CD4-positive, alpha-beta T cell treated with Interleukin-15 for 1 hour (primary cell): ENCODE measurements around the gene RILPL1.
"Not testable (repeated sequence)": the region's sequence is repeated elsewhere in the genome, so short reads cannot be mapped to it uniquely, and the experiment has no call there.

Experiments
- DNase-seq: peaks from one replicate; pipeline ENCODE4 v3.0.0-alpha.2; 2020

The RILPL1 gene

GRCh38 chr12:123533672-123534643 lies at the start of gene RILPL1:
Gene RILPL1 (minus strand): TSS chr12:123533719. CDS start chr12:123533482, 237 bp downstream.
- peak; percentile 23 for DNase-seq

DNA sequence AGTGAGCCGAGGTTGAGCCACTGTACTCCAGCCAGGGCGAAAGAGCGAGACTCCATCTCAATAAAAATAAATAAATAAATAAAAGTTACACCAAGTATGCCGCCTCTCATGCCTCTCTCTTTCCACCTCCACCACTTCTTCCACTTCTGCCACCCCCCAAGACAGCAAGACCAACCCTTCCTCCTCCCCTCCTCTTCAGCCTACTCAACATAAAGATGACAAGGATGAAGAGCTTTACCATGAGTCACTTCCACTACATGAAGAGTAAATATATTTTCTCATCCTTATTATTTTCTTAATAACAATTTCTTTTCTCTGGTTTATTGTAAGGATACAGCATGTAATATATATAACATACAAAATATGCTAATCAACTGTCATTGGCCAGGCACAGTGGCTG lies 47.3 kb upstream of the RILPL1 start:
- DNase-seq = no peak

DNA sequence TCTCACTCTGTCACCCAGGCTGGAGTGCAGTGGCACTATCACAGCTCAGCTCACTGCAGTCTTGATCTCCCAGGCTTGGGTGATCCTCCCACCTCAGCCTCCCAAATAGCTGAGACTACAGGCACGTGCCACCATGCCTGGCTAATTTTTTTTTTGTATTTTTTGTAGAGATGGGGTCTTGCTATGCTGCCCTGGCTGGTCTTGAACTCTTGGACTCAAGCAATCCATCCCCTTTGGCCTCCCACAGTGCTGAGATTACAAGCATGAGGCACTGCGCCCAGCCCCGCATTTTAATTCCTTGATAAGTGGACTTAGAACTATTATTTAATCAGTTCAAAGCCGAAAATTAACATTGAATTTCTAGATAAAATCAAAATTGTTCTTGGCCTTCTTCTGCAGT lies 45.3 kb upstream of the RILPL1 start:
- DNase-seq = not testable (repeated sequence)

- DNase-seq = no peak
Measured at GRCh38 chr12:123578243-123578642, 44.7 kb upstream of the RILPL1 start.

DNA sequence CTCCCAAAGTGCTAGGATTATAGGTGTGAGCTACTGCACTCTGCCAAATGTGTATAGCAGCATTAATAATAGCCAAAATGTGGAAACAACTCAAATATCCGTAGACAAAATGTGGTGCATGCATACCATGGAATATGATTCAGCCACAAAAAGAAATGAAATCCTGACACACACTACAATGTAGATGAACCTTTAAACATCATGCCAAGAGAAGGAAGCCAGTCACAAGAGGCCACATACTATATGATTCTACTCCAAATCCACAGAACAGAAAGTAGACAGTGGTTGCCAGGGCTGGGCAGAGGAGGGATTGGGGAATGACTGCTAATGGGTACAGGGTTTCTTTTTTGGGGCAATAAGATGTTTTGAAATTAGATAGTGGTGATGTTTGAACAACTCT lies 43.1 kb upstream of the RILPL1 start:
- no peak for DNase-seq

GRCh38 chr12:123573870-123574269 lies 40.4 kb upstream of the RILPL1 start:
- DNase-seq = no peak

DNA sequence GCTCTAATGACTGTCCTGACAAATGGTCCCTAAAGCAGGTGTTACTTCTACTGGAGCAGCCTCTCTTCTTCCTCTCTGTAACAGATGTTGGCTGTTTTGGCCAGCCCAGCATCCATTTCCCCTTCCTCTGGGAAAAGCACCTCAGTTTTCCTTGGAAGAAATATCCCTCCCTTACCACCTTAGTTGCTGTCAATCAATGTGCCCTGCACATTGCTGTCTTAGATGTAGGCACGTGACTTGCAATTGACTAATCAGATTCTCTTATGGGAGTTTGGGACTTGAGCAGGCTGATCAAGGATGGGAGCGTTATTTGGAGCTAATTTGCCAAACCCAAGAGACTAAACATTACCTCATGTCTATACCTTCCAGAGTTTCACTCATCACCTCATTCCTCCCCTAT lies 38.9 kb upstream of the RILPL1 start:
- no peak for DNase-seq

- no peak for DNase-seq
Measured at GRCh38 chr12:123571343-123571813, 37.9 kb upstream of the RILPL1 start.

GRCh38 chr12:123559468-123559867 lies 25.9 kb upstream of the RILPL1 start:
- DNase-seq = no peak

DNA sequence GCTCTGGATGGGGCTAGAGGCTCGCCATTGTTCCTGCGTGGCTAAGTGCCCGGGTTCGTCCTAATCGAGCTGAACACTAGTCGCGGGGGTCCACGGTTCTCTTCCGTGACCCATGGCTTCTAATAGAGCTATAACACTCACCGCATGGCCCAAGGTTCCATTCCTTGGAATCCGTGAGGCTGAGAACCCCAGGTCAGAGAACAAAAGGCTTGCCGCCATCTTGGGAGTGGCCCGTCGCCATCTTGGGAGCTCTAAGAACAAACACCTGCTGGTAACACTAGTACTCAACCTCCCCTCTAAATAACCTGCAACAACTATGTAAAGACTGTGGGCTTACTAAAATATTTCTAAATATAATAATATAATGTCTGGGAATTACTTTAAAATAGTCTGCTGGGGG lies 25.0 kb upstream of the RILPL1 start:
- not testable (repeated sequence) for DNase-seq

DNA sequence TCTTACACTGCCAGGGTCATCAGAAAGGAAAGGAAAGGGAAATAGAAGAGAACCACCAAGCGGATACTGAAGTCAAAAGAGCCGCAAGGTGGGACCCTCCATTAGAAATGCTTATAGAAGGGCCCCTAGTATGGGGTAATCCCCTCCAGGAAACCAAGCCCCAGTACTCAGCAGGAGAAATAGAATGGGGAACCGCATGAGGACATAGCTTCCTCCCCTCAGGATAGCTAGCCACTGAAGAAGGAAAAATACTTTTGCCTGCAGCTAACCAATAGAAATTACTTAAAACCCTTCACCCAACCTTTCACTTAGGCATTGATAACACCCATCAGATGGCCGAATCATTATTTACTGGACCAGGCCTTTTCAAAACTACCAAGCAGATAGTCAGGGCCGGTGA lies 21.3 kb upstream of the RILPL1 start:
- DNase-seq = not testable (repeated sequence)

- not testable (repeated sequence) for DNase-seq
Measured at GRCh38 chr12:123554136-123554535, 20.6 kb upstream of the RILPL1 start.

DNA sequence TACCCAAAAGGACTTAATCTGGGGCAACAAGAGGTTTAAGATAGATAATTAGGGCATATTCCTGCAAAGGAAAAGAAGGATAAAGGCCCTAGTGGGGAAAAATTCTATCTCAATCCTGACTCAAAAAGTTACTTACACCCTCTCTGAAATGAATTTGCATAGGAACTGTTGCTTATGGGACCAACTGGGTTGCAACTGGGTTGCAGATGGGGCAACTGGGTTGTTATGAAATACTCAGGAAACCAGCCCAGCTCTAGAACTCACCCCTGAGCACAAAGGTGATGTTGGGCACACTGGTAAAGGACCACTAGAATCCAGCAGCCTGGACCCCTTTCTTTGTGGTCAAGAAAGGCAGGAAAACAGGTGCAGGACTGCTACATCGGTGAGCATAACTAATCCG lies 17.2 kb upstream of the RILPL1 start:
- DNase-seq = no peak

DNA sequence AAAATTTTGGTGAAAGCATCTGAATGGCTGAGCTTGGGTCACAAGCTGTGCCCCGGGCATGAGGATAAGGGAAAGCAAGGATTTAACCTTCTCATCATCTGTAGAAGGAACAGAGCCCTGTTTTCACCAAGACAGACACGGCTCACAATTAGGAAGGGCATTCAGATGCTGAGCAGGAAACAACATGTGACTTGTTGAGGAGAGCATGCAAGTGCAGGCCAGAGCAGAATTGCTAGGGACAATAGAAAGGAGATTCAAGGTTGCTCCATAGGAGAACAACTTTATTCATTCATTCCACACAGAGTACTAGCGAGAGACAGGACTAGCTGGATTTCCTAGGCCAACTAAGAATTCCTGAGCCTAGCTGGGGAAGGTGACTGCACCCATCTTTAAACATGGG lies 14.6 kb upstream of the RILPL1 start:
- no peak for DNase-seq

DNA sequence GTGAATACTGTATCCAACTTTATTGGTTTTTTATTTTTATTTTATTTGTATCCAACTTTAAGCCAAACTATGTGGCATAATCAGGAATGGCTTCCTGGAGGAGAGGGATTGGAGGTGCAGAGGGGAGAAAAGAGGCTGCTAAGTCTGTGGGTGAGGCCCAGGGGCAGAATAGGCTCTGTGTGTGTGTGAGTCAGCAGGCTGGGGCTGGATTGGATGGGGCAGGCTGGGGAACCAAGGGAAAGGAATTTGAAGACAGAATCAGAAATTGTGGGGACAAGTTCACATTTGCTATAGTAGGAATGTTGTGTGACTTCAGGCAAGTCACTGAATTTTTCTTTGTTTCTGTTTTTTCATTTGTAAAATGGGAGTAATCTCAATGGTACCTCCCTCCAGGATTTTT lies 12.8 kb upstream of the RILPL1 start:
- DNase-seq = no peak

DNA sequence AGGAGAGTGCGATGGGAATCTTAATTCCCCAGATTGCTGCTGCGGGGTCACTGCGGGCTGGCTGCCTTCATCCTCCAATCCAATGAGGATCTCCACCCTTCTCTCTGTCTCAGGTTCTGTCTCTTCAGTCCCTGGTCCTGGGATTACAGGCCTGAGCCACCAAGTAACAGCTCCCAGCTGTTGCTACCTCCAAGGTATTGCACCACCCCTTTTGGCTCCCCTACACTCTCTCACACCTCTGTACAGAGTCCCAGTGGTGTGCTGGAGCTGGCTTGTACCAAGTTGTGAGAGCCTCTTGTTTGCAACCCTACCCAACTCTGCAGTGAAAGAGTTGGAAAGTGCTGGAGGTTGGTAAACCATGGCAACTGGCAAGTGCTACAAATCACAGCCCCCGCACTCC lies 10.0 kb upstream of the RILPL1 start:
- DNase-seq = no peak

DNA sequence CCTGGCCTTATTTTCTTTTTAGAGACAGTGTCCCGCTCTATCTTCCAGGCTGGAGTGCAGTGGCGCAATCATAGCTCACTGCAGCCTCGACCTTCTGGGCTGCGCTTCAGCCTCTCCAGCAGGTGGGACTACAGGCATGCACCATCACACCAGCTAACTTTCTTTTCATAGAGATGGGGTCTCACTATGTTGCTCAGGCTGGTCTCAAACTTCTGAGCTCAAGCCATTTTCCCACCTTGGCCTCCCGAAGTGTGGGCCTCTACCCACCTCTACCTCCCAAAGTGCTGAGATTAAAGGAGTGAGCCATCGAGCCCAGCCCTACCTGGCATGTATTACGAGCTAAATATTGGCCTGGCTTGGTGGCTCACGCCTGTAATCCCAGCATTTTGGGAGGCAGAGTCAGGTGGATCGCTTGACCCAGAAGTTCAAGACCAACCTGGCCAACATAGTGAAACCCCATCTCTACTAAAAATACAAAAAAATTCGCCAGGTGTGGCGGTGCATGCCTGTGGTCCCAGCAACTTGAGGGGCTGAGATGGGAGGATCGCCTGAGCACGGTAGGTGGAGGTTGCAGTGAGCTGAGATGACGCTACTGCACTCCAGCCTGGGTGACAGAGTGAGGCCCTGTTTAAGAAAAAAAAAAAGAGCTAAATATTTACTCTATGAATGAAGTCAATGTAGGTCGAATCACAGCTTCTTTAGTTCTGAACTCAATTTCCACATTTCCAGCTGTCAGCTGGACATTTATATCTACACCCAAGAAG lies 7.6 kb upstream of the RILPL1 start:
- DNase-seq = no peak

- DNase-seq = not testable (repeated sequence)
Measured at GRCh38 chr12:123535952-123536351, 2.4 kb upstream of the RILPL1 start.

GRCh38 chr12:123532808-123533649 lies 490 bp downstream of the RILPL1 start:
- DNase-seq = no peak

- DNase-seq = peak; percentile 46
Measured at GRCh38 chr12:123532019-123532418, 1.5 kb downstream of the RILPL1 start.

DNA sequence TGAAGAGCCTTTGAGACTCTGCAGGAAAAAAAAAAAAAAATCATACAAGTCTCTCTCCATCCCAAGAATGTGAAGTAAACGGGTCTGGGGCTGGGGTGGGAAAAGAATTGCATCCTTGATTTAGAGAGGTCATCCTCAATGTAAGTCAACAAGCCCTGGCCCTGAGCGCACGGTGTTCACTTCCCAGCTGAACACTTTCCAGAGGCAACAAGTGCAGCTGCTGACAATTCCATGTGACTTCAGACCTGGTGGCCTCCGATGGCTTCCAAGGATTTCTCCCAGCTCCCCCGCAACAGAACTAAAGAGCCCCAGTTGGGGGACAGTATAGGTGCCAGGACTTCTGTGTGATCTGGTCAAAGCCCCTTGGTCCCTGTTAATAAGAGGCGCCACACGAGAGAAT lies 2.4 kb downstream of the RILPL1 start:
- no peak for DNase-seq

GRCh38 chr12:123530668-123531067 lies 2.9 kb downstream of the RILPL1 start:
- DNase-seq = no peak

- DNase-seq = no peak
Measured at GRCh38 chr12:123529686-123530085, 3.8 kb downstream of the RILPL1 start.
